GM12878 (cell line): ENCODE results near the gene CDC45. TPM values are rescaled to one million over a fixed set of nuclear protein-coding genes. Genes with fewer than 3 reads are reported as not detected.

Experiments
- ATAC-seq: fragments of 200-7000 bp; cut with Tn5 transposase; 3 replicates; pipeline ENCODE4 v1.9.1; 2020; ENCODE audit warnings: mild to moderate bottlenecking, moderate library complexity
- BruUV-seq: library from RNA; stranded (reverse); fragments of 400-500 nt; replicated peaks from 2 replicates; lab custom pipeline; 2021; lab: Mats Ljungman, UMichigan
- CTCF ChIA-PET: fragments of 300-600 bp; sonication (Branson Sonifier 250); formaldehyde crosslinking; extraction: SDS; loops from one replicate; lab custom pipeline; 2021; ENCODE audit warnings: inconsistent platforms; lab: Yijun Ruan, JAX
- POLR2A ChIA-PET: fragments of 350-600 bp; formaldehyde crosslinking; extraction: SDS; loops from one replicate; lab custom pipeline; 2021; ENCODE audit warnings: inconsistent platforms; lab: Charles Lee
- RAD21 ChIA-PET: fragments of 300-600 bp; sonication (Branson Sonifier 250); formaldehyde crosslinking; loops from one replicate; lab custom pipeline; 2023; ENCODE audit warnings: antibody characterized with exemption; ENCODE audit not compliant: unreplicated experiment; lab: Charles Lee
- SMC1A ChIA-PET: fragments of 300-600 bp; sonication (Branson Sonifier 250); formaldehyde crosslinking; loops from one replicate; lab custom pipeline; 2023; ENCODE audit not compliant: unreplicated experiment, uncharacterized antibody; lab: Charles Lee
- DNase-seq: peaks from one replicate; pipeline ENCODE4 v3.0.0-alpha.2; 2011; ENCODE audit warnings: low read depth, low spot score
- FAIRE-seq: peaks from 3 replicates; lab custom pipeline; 2011; peaks lifted over from hg19 to GRCh38; lab: Jason Lieb, UNC
- H2AFZ ChIP-seq: 2 replicates; pipeline ENCODE4 v1.6.0; 2011; ENCODE audit warnings: low read depth, low read length, control low read depth; ENCODE audit not compliant: control insufficient read depth
- H3K27ac ChIP-seq: 2 replicates; pipeline ENCODE4 v1.5.1; 2011; ENCODE audit warnings: control low read depth; ENCODE audit not compliant: control insufficient read depth, insufficient read depth
- H3K27me3 ChIP-seq, 2 experiments: replicated peaks in 1 of 2; 2 replicates each; pipeline versions ENCODE4 v1.6.0 to v1.6.1; 2011; ENCODE audit warnings: low read length in 1 of 2; ENCODE audit not compliant: control insufficient read depth in 2 of 2, insufficient read depth in 2 of 2
- H3K36me3 ChIP-seq, 2 experiments: 2 replicates each; pipeline ENCODE4 v1.5.1; 2011; ENCODE audit warnings: low read length in 1 of 2; ENCODE audit not compliant: control insufficient read depth in 2 of 2, insufficient read depth in 2 of 2
- H3K4me1 ChIP-seq: 2 replicates; pipeline ENCODE4 v1.6.1; 2011; ENCODE audit warnings: mild to moderate bottlenecking, low read length, moderate library complexity, mixed read lengths; ENCODE audit not compliant: control insufficient read depth, insufficient read depth
- H3K4me2 ChIP-seq: 2 replicates; pipeline ENCODE4 v1.6.0; 2011; ENCODE audit warnings: control low read depth; ENCODE audit not compliant: control insufficient read depth, insufficient read depth
- H3K4me3 ChIP-seq: fragments of 200-600 bp; sonication (generic); 2 replicates; pipeline ENCODE4 v1.5.1; 2016
- H3K79me2 ChIP-seq: 2 replicates; pipeline ENCODE4 v1.6.0; 2011; ENCODE audit warnings: low read length; ENCODE audit not compliant: control insufficient read depth, insufficient read depth
- H3K9ac ChIP-seq: 2 replicates; pipeline ENCODE4 v1.8.0; 2011; ENCODE audit warnings: low read length, control low read depth, mixed read lengths; ENCODE audit not compliant: control insufficient read depth, insufficient read depth
- H3K9me3 ChIP-seq: replicated peaks from 3 replicates; pipeline ENCODE4 v1.5.1; 2011; ENCODE audit warnings: mild to moderate bottlenecking, low read length; ENCODE audit not compliant: control insufficient read depth, insufficient read depth
- H4K20me1 ChIP-seq: 2 replicates; pipeline ENCODE4 v1.6.0; 2011; ENCODE audit not compliant: control insufficient read depth, insufficient read depth
- ASH2L ChIP-seq: fragments of 300-600, 200-600 bp; sonication (generic); IDR thresholded peaks from 2 replicates; pipeline ENCODE4 v1.6.1; 2017; ENCODE audit warnings: low read depth, mild to moderate bottlenecking, borderline replicate concordance
- CBFB ChIP-seq: IDR thresholded peaks from 2 replicates; pipeline ENCODE4 v1.6.1; 2016; ENCODE audit warnings: antibody characterized with exemption, low read depth
- E2F4 ChIP-seq: IDR thresholded peaks from 2 replicates; pipeline ENCODE4 v1.6.1; 2012; ENCODE audit warnings: low read depth, low read length, improper control_type of control experiment
- HDGF ChIP-seq: fragments of 450-650 bp; IDR thresholded peaks from 2 replicates; pipeline ENCODE4 v1.6.1; 2016; ENCODE audit warnings: antibody characterized with exemption
- SRF ChIP-seq, 2 experiments: IDR thresholded peaks; 2 replicates each; pipeline ENCODE4 v1.6.1; 2011; ENCODE audit warnings: low read depth in 2 of 2, low read length in 2 of 2, mild to moderate bottlenecking in 1 of 2, moderate library complexity in 1 of 2
- TCF7 ChIP-seq: IDR thresholded peaks from 2 replicates; pipeline ENCODE4 v1.6.1; 2014; ENCODE audit warnings: antibody characterized with exemption, borderline replicate concordance
- WGBS: methylation state at CpG from one replicate; pipeline ENCODE4 v1.1.6; 2016; ENCODE audit warnings: low lambda C conversion rate; ENCODE audit not compliant: insufficient replicate concordance, insufficient coverage; ENCODE audit errors: missing lambda C conversion rate; 5-methylcytosine and 5-hydroxymethylcytosine counted together
- in situ Hi-C: fragments of 300-500 bp; cut with MboI; formaldehyde crosslinking; loops from 9 replicates; pipeline ENCODE4 v1.14.3; 2018; ENCODE audit warnings: mixed read lengths
- intact Hi-C: fragments of 100-400 bp; cut with micrococcal nuclease; formaldehyde crosslinking; loops from one replicate; pipeline ENCODE4 v1.14.2; 2022; ENCODE audit not compliant: unreplicated experiment
- polyA plus RNA-seq, 11 experiments: library from polyadenylated mRNA; depleted of rRNA in 4 of 11; unstranded in 6 of 11; stranded (reverse) in 5 of 11; fragments of >200 nt; fragmentation: Nextera tagmentation in 4 of 11; fragmentation: Illumina TruSeq in 1 of 11; extraction: Ambion mirVana in 4 of 11; extraction: Trizol in 1 of 11; gene quantifications; 1 replicate in 1 of 11; 2 replicates in 10 of 11; pipeline versions ENCODE4 v1.2.1 to v1.2.3, GENCODE V29; 2011 to 2016; ENCODE audit warnings: inconsistent platforms in 2 of 11, missing spikeins in 2 of 11, low read depth in 1 of 11
- total RNA-seq, 4 experiments: library from RNA; depleted of rRNA in 3 of 4; stranded (reverse); fragments of >200 nt in 3 of 4; fragmentation: Illumina TruSeq in 1 of 4; extraction: Trizol in 1 of 4; gene quantifications; 2 replicates each; pipeline versions ENCODE4 v1.2.1 to v1.2.3, GENCODE V29; 2013 to 2021
- TF ChIP-seq, protein P1 (sequence below): fragments of 450-650 bp; IDR thresholded peaks from 2 replicates; pipeline ENCODE4 v1.6.1; 2014; ENCODE audit warnings: mild to moderate bottlenecking
- TF ChIP-seq, protein P2 (sequence below): fragments of 450-650 bp; IDR thresholded peaks from 2 replicates; pipeline ENCODE4 v1.6.1; 2016; ENCODE audit warnings: mild to moderate bottlenecking

Gene CDC45
- total and polyA plus RNA-seq, 10 of the 15 experiments (the other 5 are each of a cell fraction or from before 2014, with no cell fraction given): 40.8 to 88.5 (median 54.2) TPM

DNA sequence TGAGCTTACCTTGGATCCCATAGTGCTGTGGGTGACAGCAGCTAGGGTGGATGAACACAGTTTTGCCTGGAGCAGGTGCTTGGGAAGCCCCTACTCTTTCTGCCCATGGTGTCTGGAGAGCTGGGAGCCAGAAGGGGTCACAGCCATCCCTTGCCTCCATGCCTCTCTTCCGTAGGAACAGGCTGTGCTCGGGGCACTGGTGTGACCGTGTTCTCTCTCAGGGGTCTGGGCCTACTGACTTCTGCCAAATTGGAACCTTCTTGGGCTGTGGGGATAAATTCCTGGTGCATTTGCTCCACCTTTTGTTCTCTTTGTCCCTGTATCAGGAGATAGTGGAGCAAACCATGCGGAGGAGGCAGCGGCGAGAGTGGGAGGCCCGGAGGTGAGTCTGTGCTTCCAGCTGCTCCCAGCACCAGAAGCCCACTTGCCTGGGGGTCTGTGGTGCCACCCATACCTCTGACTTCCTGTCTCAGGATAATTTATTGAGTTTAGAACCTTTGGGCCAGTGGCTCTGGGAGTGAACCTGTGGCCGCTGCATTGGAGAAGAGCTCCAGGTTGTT is 14.4 kb downstream of the CDC45 start:
- CTCF ChIA-PET: interaction anchor here (0.7 kb wide), 1 partner anchor 135 kb away, joined by 5 read pairs; no protein-coding TSS in a partner anchor
- Histone ChIP-seq H3K36me3 (peaks cover 17 to 22% of the 10 kb centered on the region in 2 experiments; a peak in 3 of 4 replicates), H3K9me3 (no peaks in the 10 kb centered on the region), H4K20me1 (no peaks in the 10 kb centered on the region), H3K4me3 (no peak overlapping the region), H3K9ac (no peak overlapping the region), H2AFZ (no peak overlapping the region), H3K27me3 (no peaks in the 10 kb centered on the region), H3K79me2 (no peaks in the 10 kb centered on the region), H3K27ac (no peak overlapping the region), H3K4me2 (no peak overlapping the region), H3K4me1 (no peaks in the 10 kb centered on the region)
- POLR2A ChIA-PET: no interaction called here
- RAD21 ChIA-PET: no interaction called here
- in situ Hi-C loops: no loop called here
- BruUV-seq: no TSS peak
- FAIRE-seq: no peak
- WGBS: 100% methylated on average over 8 of the region's 8 CpGs
- SMC1A ChIA-PET: no interaction called here
- TF ChIP-seq ASH2L (no peak), CBFB (no peak), HDGF (no peak), E2F4 (no peak), TCF7 (no peak), SRF (IDR thresholded peaks at IDR 0.05; ENCODE audit: low read depth in 2 of 2, low read length in 2 of 2) (no peak)
- TF ChIP-seq, protein P1, sequence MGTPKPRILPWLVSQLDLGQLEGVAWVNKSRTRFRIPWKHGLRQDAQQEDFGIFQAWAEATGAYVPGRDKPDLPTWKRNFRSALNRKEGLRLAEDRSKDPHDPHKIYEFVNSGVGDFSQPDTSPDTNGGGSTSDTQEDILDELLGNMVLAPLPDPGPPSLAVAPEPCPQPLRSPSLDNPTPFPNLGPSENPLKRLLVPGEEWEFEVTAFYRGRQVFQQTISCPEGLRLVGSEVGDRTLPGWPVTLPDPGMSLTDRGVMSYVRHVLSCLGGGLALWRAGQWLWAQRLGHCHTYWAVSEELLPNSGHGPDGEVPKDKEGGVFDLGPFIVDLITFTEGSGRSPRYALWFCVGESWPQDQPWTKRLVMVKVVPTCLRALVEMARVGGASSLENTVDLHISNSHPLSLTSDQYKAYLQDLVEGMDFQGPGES: no peak
- TF ChIP-seq, protein P2, sequence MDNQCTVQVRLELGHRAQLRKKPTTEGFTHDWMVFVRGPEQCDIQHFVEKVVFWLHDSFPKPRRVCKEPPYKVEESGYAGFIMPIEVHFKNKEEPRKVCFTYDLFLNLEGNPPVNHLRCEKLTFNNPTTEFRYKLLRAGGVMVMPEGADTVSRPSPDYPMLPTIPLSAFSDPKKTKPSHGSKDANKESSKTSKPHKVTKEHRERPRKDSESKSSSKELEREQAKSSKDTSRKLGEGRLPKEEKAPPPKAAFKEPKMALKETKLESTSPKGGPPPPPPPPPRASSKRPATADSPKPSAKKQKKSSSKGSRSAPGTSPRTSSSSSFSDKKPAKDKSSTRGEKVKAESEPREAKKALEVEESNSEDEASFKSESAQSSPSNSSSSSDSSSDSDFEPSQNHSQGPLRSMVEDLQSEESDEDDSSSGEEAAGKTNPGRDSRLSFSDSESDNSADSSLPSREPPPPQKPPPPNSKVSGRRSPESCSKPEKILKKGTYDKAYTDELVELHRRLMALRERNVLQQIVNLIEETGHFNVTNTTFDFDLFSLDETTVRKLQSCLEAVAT: no peak
- DNase-seq: no peak
- no peak for ATAC-seq
- intact Hi-C loops: loop anchor here (2.0 kb wide), 1 partner anchor 137 kb away; no protein-coding TSS in a partner anchor
